Midbrain (tissue), 1 donor: Measurements from ENCODE around the gene IFT122.
"Not testable (repeated sequence)": the region's sequence is repeated elsewhere in the genome, so short reads cannot be mapped to it uniquely, and the experiment has no call there.

ENCODE experiments used
- DNase-seq: peaks from one replicate; lab custom pipeline; 2025; lab: John Stamatoyannopoulos, UW

Gene IFT122

DNA sequence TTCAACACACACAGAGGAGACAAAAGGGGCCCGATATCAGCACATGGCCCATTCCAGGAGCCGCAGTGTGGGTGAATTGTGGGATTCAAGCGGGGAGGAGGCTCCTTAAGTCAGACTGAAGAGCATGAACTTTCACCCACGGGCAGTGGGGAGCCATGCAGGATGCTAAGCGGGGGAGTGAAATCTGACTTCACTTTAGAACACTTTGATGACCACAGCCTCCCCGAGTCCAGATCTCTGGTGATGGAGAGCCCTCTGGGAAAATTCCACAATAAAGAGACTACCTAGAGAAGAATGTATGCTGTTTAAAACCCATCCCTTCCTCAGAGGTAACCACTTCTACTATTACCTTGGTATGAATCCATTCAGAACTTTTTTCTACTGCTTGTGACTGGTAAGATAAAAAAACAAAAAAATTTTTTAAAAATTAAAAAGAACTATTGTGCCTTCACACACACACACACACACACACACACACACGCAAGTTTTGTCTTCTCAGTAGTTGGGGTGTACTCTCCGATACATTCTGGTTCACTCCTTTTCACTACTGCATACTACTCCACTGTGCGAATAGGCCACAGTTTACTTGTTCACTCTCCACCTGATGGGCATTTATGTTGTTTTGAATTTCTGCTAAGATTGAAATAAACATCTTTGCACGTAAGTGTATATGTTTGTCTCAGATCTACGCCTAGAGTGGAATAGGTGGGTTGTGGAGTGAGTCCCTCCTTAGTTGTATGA, 100.9 kb downstream of the IFT122 start:
- no peak for DNase-seq

DNA sequence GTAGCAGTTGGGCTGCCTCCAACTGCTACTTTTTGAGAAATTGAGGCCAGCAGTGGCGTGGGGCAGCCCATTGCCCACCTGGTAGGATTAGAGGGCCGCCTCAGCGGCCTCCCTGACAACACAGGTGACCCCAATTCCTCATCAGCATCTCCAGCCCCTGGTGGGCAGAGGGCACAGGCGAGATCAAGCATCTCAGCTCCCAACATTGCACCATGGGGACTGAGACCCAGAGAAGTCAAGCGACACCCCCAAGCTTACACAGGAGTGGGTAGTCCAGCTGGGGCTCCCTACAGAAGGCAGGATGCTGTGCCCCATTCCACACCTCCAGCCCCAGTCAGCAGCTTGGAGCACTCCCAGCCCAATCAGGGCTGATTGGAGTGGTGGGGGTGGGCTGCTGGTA, 102.7 kb downstream of the IFT122 start:
- no peak for DNase-seq

DNA sequence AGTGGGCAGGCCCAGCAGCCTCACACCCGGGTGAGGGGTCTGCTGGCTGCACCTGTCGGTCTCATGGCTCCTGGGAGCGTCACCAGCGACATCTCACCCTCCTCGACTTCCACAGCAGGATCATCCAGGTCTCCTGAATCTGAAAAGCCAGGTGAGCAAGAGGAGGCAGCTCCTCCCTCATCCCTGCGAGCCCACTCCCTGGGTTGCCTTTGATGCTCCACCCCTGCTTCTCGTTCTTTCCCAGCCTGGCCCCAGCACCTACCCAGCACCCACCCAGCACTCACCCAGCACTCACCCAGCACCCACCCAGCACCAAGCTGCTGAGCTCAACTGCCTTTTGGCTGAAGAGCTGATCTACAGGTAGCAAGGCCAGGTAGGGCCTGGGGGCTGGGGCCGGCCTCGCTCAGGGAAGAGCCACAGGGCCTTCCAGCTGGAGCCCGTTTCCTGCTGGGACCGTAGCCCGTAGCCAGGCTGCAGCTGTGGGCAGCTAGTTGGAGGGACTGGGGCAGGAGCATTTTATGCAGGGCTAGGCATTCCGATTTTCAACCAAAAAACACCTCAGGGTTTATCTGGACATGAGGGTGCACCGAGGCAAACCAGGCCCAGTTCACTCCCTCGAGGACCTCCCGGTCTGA, 103.2 kb downstream of the IFT122 start, which contains the start of gene H1-8:
Gene H1-8 (plus strand): TSS at position 20 of the 635 bp plus-strand sequence. CDS start 44 bp downstream, at position 64.
- no peak for DNase-seq

DNA sequence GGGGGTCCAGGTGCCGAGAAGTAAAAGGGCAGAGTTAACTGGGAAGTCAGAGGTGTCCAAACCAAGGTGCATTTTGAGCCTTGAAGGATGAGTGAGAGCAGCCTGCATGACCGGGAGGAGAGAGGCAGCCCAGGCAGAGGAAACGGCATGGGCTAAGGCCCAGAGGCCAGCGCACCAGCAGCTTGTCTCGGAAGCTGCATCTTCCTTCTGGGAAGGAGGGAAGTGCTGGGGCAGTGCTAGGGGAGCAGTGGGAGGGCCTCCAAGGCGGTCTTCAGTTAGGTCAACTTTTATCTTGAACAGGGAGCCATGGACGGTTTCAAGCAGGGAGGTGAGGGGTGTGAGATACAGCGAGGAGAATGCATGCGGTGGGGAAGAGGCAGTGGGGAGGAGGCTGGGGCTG, 104.0 kb downstream of the IFT122 start:
- DNase-seq = no peak

DNA sequence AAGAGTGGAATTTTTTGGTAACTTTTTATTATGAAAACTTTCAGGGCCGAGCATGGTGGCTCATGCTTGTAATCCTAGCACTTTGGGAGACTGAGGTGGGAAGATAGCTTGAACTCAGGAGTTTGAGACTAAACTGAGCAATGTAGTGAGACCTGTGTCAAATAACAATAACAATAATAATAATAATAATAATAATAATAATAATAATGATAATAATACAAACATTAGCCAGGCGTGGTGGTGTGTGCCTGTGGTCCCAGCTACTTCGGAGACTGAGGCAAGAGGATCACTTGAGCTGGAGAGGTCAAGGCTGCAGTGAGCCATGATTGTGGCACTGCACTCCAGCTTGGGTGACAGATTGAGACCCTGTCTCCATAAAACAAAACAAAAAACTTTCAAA, 105.9 kb downstream of the IFT122 start:
- not testable (repeated sequence) for DNase-seq

DNA sequence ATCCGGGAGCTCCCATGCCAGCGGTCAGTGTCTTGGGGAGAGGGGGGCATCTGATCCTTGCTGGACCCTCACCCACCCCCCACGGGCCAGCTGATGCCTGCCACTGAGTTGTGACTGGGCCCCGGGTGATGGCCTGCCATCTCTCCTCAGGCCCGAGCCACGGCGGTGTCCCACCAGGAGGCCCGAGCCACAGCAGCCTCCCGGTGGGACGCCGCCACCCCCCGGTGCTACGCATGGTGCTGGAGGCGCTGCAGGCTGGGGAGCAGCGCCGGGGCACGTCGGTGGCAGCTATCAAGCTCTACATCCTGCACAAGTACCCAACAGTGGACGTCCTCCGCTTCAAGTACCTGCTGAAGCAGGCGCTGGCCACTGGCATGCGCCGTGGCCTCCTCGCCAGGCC, 107.2 kb downstream of the IFT122 start:
- no peak for DNase-seq

DNA sequence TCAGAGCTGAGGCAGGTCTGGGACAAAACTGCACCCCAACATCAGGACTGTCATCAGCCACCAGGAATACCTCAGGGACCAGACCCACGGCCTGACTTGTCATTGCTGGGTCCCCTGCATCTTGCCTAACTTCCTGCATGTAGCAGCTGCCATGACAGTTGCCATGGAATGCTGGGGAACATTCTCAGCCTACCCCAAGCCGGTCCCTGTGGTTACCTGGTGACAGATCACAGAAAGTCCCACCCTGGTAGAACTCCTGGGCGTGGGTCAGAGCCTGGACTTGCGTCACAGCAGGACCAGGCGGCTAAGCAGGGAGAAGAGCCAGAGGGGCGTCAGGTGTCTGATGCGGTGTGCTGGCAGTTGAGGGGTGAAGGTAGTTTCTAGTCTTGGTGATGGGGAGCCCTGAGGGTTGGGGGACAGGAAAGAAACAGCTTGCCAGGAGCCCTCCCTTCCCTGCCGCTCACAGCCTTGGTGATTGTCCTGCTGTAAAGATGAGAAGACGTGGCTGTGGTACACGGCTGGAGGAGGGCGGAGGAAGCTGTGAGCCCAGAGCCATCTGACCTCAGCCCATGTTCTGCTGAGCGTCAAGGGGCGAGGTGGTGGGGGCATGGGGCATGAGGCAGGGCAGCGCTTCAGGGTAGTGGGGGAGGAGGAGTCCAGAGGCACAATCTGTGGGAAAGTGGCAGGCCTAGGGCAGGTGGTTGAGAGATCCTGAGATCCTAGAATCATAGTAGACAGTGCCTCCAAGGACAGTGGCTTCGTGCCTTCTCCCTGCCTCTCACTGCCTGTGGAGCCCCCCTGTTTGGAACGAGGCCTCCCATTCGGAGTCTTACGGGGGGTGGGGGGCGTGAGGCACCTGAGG, 108.3 kb downstream of the IFT122 start:
- DNase-seq = no peak

DNA sequence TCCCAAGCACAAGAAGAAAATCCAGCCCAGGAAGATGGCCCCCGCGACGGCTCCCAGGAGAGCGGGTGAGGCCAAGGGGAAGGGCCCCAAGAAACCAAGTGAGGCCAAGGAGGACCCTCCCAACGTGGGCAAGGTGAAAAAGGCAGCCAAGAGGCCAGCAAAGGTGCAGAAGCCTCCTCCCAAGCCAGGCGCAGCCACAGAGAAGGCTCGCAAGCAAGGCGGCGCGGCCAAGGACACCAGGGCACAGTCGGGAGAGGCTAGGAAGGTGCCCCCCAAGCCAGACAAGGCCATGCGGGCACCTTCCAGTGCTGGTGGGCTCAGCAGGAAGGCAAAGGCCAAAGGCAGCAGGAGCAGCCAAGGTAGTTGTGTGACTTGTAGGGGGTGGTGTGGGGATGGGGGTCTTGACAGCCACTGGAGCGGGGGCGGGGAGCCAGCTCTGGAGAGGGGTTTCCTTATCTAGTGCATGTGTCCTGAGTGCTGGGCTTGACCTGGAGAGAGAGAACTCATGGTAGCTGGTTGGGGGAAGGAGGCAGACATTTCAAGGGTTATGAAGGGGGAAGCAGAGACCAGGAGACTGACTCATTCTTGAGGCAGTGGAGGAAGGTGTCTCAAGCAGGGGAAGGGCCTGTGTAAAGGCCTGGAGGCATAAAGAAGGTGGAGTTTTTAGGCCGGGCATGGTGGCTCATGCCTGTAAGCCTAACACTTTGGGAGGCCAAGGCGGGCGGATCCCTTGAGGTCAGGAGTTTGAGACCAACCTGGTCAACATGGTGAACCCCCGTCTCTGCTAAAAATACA, 109.2 kb downstream of the IFT122 start:
- no peak for DNase-seq

DNA sequence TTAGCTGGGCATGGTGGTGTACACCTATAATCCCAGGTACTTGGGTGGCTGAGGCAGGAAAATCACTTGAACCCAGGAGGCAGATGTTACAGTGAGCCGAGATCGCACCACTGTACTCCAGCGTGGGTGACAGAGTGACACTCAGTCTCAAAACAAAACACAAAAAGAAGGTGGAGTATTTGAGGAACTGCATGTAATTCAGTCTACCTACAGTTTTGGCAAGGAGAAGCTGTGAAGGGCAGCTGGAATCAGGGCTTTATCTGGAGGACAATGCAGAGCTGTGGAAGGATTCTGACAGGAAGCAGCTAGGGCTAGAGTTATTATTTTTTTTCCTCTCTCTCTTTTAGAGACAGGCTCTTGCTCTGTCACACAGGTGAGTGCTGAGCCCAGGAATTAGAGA, 109.8 kb downstream of the IFT122 start:
- no peak for DNase-seq

DNA sequence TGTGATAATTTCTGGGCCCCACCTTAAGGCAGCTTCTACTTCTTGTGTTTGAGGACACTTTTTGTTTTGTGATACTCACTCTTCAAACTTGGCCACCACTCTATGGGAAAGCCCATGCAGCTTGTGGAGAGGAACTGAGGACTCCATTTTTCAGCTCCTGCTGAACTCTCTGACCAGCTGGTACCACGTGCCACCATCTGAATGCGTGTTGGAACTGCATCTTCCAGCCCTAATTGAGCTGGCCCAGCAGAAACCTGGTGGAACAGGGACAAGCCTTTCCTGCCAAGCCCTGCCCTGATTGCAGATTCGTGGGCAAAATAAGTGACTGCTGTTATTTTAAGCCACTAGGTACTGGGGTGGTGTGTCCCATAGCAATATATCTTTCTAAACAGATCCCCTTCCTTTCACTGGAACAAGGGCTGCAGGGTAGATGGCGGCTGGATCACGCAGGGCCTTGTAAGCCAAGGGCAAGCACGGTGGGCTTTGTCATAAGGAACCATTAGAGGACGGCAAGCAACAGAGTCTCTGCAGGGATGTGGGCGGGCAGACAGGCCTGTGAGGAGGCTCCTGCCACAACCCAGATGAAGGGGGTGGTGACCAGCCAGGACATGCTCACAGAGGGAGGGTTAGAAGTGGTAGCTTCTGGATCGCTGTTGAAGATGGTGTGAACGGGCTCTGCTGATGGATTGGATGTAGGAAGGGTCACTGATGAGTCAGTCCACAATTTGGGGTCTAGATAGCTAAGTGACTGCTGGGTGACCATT, 112.4 kb downstream of the IFT122 start:
- no peak for DNase-seq

DNA sequence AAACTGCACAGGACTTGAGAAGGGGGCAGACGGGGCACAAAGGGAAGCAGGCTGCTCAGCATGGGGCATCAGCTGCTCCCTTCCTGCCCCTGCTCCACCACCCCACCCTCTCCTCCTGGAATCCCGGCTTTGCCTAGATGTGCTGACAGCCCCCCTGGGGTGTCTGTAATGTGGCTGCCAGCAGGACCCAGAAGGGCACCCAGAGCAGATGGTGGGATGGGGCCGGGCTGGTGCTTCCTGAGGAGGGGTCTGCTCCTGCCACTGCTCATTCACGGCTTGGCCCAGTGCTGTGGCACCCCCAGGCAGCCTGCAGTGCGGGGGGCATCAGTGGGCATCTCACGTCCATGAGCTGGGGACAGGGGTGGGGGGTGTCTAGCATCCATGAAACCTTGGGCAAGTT, 113.1 kb downstream of the IFT122 start:
- DNase-seq = no peak

DNA sequence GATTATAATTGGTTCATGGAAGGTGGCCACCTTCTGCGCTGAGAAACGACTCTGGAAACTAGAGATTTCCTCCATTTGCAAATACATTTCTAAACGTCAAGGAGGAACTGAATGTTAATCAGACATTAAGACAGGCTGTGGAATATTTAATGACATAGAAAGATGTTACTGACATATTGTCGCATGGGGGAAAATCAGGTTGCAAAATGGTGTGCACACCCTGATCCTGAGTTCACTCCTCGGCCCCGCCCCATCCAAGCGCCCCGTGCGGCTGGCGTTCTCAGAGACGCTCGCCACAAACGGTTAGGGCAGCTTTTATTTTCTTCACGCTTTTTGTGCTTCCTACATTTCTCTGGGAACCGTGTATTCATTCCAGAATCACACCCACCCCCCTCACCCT, 113.7 kb downstream of the IFT122 start:
- DNase-seq = no peak

DNA sequence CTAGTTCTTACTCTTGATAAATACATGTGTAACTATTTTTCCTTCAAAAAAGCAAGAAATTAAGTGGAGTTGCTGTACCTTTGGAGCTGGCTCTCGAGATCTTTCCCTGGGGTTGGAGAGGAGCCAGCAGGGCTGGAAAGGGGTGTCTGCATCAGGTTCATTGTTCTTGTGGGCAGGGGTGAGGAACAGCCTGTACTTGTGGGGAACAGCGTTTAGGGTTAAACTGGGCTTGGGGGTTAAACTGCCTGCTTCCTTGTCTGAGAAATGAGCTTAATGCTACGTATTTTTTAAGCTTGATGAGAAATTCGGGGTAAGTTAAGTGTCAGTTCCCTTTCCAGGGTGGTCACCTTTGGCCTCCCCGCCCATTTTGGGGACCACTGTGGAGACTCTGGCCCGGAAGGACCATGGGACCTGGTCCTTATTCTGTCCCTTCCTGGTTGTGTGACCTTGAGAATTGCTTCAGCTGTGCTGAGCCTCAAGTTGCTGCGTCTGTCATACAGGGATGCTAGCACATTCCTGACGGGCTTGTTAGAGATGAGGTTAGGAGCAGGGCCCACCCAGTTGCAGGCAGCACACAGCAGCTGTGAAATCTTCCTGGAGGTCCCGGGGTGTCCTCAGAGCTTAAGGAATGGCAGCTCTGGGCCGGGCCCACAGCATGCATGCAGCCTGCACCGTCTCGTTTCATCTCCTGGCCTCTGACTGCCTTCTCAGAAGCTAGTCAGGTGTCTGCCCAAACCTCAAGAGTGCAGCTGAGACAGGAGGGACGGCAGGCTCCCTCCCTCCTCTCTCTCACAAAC, 114.5 kb downstream of the IFT122 start:
- DNase-seq = no peak

DNA sequence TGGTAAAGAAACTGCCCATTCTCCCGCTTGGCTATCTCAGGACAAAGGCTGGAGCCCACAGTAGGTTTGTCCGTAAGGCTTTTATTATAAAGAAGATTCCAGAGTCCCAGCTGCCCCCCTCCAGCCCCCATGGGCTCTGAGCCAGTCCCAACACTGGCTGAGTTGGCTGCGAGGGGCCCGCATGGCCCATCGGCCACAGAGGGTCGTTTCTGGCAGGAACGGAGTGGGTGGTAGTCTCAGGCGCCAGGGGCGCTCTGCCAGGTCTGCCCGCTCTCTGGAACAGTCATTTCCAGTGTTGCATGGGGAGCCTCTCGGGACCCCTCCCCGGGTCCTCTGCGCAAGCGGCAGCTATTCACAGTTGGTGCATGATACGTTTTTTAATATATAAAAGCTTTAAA, 115.1 kb downstream of the IFT122 start:
- no peak for DNase-seq

DNA sequence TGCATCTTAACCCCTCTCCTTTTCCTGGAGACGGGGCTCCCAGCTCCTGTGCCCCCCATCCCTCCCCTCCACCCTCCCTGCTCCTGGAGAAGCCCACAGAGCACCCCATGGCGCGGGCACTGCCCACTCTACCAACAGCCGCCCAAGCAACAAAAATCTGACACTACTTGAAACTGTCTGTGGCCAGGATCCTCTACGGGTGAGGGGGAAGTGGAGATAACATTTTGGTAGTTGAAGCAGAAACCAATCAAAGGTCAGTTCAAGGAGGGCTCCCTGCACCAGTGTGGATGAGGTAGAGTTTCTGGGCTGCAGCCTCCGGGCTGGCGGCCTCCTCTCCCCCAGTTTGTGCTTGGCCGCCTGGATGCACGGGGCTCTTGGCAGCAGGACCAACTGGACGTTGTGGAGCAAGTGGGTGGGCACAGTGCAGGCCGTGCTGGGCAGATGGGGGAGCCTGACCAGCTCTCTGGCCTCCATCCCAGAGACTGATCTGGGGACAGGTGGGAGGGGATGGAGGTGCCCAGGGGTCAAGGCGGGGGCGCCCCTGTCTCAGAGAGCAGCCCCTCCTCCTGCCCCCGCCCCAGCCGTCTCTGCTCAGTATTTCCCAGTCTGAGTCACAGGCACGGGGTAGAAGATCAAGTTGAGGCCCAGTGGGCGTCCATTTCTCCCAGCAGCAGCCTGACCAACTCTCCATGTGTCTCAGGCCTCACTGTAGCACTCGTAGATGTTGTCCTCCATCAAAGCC, 115.8 kb downstream of the IFT122 start:
- no peak for DNase-seq

DNA sequence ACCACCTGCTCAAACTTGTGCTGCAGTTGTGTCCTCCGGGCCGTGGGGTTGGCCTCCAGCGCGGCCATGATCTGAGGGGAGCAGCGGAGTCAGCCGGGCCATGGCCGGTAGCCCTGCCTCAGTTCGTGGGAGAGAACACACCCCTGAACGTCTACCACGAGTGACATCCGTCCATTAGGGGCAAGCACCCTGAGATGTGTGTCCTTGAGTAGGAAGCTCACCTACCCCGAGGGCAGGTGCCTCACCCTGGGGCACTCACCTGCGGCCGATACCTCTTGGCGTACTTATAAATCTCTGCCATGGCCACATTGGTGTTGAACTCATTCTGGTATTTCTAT, 116.3 kb downstream of the IFT122 start:
- no peak for DNase-seq

DNA sequence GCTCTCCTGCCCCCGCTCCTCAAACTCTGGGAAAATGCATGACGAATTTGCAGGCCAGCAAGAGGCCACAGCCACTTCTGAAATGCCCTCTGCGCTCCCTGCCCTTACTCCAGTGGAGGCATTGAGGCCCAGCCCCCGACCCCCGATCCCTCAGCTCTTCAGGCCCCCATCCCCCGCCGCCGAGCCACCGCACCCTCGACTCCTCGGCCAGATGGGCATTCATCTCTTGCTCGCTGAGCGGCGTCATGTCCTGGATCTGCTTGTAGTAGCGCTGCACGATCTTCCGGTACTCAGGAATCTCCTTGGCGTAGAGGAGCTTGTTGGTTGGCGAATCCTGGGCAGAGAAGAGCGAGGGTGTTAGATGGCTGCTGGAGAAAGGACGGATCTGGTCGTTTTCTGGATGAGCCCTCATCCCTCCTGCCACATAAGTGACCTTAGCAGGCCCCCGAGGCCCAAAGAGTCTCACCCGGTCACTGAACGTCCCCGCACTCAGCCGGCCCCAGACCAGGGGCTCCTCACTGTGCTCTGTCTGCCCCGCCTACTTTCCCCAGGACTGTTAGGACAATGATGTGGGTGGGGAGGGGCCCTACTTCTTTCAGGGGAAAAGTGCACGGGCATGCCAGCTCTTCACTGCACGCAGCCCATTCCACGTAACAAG, 117.0 kb downstream of the IFT122 start:
- no peak for DNase-seq

DNA sequence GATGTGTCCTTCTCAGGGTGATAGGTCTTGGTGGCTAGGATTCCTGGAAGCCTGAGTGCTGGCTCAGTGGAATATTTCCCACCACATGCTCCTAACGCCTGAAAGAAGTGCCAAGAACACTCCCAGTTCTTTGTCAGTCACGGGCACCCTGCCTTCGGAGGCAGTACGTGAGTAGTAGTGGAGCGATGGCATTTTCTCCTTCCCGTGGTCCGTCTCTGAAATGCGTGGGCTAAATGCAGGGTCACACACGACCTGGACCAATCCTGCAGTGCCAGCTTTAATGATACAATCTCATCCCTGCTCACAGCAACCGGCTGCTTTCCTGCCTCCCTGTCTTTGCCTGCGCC, 117.5 kb downstream of the IFT122 start:
- DNase-seq = no peak

DNA sequence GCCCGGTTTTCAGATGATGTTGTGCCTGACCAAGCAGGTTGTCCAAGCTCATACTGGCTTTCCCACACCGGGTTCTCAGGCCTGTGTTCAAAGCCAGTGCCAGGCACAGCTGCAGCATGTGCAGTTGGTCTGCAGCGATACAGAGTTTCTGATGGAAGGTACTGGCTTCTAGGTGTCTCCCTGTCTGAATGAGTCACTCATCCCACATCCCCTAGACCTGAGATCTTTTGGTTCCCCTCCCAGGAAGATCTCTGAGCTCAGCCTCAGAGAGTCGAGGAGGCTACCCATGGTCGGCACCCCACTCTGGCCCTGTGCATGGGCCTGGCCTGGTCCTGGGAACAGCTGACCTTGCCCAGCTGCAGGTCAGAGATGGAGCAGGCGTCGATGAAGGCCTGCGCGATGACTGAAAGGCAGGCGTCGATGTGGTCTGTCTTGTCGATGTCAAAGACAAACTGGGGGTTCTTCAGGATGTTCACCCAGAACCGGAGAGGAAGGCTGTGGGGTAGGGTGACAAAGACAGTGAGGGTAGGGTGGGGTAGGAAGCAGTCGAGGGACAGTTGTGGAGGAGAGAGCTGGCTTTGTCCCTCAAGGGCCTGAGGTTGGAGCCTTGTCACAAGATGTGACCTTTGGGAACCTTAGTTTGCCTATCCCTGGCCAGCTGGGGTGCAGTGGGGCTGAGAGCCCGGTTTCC, 118.2 kb downstream of the IFT122 start:
- DNase-seq = no peak
